ENCODE measurements around the gene ATG4C. TPM values are rescaled to one million over a fixed set of nuclear protein-coding genes. Genes with fewer than 3 reads are reported as not detected.
"Not testable (repeated sequence)": the region's sequence is repeated elsewhere in the genome, so short reads cannot be mapped to it uniquely, and the experiment has no call there.

The ATG4C gene
- total RNA-seq, 1 donor from 2014 or later, result 4.2 TPM

DNA sequence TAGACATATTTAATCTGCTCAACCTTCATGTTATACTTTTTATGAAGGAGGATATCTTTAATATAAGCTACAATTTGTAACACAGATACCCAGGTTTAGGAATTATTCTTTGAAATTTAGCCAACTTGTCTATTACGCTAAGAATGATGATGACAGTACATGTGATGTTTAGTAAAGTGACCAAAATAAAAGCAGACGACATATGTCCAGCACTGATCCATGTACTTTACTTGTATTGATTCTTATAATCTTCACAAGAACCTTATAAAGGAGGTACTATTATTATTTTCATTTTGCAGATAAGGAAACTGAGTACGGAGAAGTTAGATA lies 37.2 kb upstream of the ATG4C start:
- DNase-seq (ENCODE audit: low read depth), result no peak
- Histone ChIP-seq H3K27me3 (ENCODE audit: control insufficient read depth, insufficient read depth, low read length) (no peaks in the 10 kb centered on the region), H3K36me3 (ENCODE audit: control insufficient read depth, insufficient read depth, low read length) (no peaks in the 10 kb centered on the region), H3K4me3 (ENCODE audit: low read depth, low read length) (no peak overlapping the region)
- FAIRE-seq, result no peak
- TF ChIP-seq, protein P1, sequence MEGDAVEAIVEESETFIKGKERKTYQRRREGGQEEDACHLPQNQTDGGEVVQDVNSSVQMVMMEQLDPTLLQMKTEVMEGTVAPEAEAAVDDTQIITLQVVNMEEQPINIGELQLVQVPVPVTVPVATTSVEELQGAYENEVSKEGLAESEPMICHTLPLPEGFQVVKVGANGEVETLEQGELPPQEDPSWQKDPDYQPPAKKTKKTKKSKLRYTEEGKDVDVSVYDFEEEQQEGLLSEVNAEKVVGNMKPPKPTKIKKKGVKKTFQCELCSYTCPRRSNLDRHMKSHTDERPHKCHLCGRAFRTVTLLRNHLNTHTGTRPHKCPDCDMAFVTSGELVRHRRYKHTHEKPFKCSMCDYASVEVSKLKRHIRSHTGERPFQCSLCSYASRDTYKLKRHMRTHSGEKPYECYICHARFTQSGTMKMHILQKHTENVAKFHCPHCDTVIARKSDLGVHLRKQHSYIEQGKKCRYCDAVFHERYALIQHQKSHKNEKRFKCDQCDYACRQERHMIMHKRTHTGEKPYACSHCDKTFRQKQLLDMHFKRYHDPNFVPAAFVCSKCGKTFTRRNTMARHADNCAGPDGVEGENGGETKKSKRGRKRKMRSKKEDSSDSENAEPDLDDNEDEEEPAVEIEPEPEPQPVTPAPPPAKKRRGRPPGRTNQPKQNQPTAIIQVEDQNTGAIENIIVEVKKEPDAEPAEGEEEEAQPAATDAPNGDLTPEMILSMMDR (IDR thresholded peaks at IDR 0.05; ENCODE audit: insufficient read depth, low read length, severe bottlenecking), result no peak

DNA sequence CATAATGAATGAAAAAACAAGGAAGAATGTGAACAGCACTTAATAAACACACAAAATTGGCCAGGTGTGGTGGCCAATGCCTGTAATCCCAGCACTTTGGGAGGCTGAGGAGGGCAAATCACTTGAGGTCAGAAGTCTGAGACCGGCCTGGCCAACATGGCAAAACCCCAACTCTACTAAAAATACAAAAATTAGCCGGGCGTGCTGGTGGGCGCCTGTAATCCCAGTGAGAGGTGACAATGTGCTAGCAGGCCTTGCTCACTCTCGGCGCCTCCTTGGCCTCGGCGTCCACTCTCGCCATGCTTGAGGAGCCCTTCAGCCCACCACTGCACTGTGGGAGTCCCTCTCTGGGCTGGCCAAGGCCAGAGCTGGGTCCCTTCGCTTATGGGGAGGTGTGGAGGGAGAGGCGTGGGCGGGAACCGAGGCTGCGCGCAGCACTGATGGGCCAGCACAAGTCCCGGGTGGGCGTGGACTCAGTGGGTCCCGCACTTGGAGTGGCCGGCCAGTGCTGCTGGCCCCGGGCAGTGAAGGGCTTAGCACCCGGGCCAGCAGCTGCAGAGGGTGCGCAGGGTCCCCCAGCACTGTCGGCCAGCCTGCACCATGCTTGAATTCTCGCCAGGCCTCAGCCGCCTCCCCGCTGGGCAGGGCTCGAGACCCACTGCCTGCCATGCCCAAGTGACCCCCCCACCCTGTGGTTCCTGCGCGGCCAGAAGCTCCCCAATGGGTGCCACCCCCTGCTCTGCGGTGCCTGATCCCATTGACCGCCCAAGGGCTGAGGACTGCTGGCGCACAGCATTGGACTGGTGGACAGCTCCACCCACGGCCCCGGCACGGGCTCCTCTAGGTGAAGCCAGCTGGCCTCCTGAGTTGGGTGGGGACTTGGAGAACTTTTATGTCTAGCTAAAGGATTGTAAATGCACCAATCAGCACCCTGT lies 30.6 kb upstream of the ATG4C start:
- no peak for DNase-seq (ENCODE audit: low read depth)
- no peaks in the 10 kb centered on the region for H3K36me3 ChIP-seq (ENCODE audit: control insufficient read depth, insufficient read depth, low read length)
- no peak for FAIRE-seq
- H3K27me3 ChIP-seq (ENCODE audit: control insufficient read depth, insufficient read depth, low read length), result no peaks in the 10 kb centered on the region
- TF ChIP-seq, protein P1 (IDR thresholded peaks at IDR 0.05; ENCODE audit: insufficient read depth, low read length, severe bottlenecking), result no peak
- no peak overlapping the region for H3K4me3 ChIP-seq (ENCODE audit: low read depth, low read length)

DNA sequence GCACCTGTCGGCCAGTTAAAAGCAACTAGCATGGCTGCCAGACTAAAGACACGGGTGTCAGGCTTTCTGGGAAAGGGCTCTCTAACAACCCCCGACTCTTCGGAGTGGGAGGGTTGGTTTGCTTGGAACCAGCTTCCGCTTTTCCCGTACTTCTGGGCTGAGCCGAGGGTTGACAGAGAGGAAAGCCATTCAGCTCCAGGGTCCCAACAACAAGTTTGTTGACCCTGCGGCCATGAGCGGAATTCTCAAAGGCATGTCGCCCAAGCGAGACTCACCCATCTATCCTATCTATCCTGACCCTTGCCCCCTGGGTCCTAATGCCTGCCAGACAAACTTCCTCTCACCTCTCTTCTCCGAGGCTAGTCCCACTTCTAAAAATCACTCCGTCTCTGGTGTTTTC lies 29.0 kb upstream of the ATG4C start:
- H3K27me3 ChIP-seq (ENCODE audit: control insufficient read depth, insufficient read depth, low read length); H3K4me3 ChIP-seq (ENCODE audit: low read depth, low read length); H3K36me3 ChIP-seq (ENCODE audit: control insufficient read depth, insufficient read depth, low read length); FAIRE-seq; DNase-seq (ENCODE audit: low read depth): not testable (repeated sequence)

DNA sequence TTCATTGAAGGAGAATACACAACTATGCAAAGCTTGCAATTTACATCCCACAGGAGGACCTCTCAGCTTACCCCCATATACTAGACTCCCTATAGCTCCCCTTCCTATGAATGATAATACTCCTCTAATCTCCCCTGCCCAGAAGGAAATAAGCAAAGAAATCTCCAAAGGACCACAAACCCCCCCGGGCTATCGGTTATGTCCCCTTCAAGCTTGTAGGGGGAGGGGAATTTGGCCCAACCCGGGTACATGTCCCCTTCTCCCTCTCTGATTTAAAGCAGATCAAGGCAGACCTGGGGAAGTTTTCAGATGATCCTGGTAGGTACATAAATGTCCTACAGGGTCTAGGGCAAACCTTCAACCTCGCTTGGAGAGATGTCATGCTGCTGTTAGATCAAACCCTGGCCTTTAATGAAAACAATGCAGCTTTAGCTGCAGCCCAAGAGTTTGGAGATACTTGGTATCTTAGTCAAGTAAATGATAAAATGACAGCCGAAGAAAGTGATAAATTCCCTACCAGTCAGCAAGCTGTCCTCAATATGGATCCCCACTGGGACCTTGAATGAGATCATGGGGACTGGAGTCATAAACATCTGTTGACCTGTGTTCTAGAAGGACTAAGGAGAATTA lies 27.6 kb upstream of the ATG4C start:
- not testable (repeated sequence) for DNase-seq (ENCODE audit: low read depth); FAIRE-seq; H3K36me3 ChIP-seq (ENCODE audit: control insufficient read depth, insufficient read depth, low read length); H3K27me3 ChIP-seq (ENCODE audit: control insufficient read depth, insufficient read depth, low read length); H3K4me3 ChIP-seq (ENCODE audit: low read depth, low read length)

DNA sequence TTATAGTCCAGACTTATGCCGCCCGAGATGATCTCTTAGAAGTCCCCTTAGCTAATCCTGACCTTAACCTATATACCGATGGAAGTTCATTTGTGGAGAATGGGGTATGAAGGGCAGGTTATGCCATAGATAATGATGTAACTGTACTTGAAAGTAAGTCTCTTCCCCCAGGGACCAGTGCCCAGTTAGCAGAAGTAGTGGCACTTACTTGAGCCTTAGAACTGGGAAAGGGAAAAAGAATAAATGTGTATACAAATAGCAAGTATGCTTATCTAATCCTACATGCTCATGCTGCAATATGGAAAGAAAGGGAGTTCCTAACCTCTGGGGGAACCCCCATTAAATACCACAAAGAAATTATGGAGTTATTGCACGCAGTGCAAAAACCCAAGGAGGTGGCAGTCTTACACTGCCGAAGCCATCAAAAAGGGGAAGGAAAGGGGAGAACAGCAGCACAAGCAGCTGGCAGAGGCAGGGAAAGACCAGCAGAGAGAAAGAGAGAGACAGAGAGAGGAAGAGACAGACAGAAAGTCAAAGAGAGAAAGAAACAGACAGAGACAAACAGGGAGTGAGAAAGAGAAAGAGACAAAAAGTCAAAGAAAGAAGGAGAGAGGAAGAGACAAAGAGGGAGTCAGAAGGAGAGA lies 24.6 kb upstream of the ATG4C start:
- H3K36me3 ChIP-seq (ENCODE audit: control insufficient read depth, insufficient read depth, low read length); DNase-seq (ENCODE audit: low read depth); H3K4me3 ChIP-seq (ENCODE audit: low read depth, low read length); FAIRE-seq; H3K27me3 ChIP-seq (ENCODE audit: control insufficient read depth, insufficient read depth, low read length): not testable (repeated sequence)

DNA sequence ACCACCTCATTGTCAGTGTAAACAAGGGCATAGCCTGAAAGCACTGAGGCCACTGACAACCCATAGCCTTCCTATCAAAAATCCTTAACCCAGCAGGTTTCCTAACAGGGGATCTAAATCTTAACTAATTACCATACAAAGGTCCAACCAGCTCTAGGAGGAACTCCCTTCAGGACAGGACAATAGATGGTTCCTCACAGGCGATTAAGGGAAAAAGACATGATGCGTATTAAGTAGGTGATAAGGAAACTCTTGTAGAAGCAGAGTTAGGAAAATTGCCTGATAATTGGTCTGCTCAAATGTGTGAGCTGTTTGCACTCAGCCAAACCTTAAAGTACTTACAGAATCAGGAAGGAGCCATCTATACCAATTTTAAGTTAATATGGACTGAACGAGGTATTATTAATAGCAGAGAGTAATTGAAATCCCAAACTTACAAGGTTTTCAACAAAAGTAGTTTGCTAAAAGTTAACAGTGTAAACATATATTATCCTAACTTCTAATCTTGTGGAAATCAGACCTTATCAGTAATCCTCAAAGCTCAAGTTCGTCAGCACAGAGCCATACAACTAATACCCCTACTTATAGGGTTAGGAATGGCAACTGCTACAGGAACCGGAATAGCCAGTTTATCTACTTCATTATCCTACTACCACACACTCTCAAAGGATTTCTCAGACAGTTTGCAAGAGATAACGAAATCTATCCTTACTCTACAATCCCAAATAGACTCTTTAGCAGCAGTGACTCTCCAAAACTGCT lies 23.7 kb upstream of the ATG4C start:
- not testable (repeated sequence) for H3K27me3 ChIP-seq (ENCODE audit: control insufficient read depth, insufficient read depth, low read length); FAIRE-seq; H3K36me3 ChIP-seq (ENCODE audit: control insufficient read depth, insufficient read depth, low read length); H3K4me3 ChIP-seq (ENCODE audit: low read depth, low read length)
- peak; percentile 50 for DNase-seq (ENCODE audit: low read depth)

DNA sequence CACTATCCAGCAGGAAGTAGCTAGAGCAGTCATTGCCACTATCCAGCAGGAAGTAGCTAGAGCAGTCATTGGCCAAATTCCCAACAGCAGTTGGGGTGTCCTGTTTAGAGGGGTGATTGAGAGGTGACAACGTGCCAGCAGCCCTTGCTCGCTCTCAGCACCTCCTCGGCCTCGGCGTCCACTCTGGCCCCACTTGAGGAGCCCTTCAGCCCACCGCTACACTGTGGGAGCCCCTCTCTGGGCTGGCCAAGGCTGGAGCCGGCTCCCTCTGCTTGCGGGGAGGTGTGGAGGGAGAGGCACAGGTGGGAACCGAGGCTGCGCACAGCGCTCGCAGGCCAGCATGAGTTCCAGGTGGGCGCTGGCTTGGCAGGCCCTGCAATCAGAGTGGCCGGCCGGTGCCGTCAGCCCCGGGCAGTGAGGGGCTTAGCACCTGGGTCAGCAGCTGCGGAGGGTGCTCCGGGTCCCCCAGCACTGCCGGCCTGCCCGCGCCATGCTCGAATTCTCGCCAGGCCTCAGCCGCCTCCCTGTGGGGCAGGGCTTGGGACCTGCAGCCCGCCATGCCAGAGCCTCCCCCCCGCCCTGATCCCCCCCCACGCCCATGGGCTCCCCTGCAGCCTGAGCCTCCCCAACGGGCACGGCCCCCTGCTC lies 22.6 kb upstream of the ATG4C start:
- not testable (repeated sequence) for H3K27me3 ChIP-seq (ENCODE audit: control insufficient read depth, insufficient read depth, low read length); DNase-seq (ENCODE audit: low read depth); H3K36me3 ChIP-seq (ENCODE audit: control insufficient read depth, insufficient read depth, low read length); H3K4me3 ChIP-seq (ENCODE audit: low read depth, low read length); FAIRE-seq

DNA sequence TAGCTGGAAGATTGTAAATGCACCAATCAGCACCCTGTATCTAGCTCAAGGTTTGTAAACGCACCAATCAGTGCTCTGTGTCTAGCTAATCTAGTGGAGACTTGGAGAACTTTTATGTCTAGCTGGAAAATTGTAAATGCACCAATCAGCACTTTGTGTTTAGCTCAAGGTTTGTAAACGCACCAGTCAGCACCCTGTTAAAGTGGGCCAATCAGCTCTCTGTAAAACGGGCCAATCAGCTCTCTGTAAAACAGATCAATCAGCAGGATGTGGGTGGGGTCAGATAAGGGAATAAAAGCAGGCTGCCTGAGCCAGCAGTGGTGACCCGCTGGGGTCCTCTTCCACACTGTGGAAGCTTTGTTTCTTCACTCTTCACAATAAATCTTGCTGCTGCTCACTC lies 21.9 kb upstream of the ATG4C start:
- not testable (repeated sequence) for DNase-seq (ENCODE audit: low read depth); H3K27me3 ChIP-seq (ENCODE audit: control insufficient read depth, insufficient read depth, low read length); H3K36me3 ChIP-seq (ENCODE audit: control insufficient read depth, insufficient read depth, low read length); FAIRE-seq; H3K4me3 ChIP-seq (ENCODE audit: low read depth, low read length)

All from bronchial epithelial cell (primary cell).